Lower lobe of right lung (tissue), 2 donors: ENCODE measurements around the gene AGER. TPM values are rescaled to one million over a fixed set of nuclear protein-coding genes. Genes with fewer than 3 reads are reported as not detected.
A peak's percentile ranks its signal among the peaks of the same experiment; 100 is the strongest.
"Not testable (repeated sequence)": the region's sequence is repeated elsewhere in the genome, so short reads cannot be mapped to it uniquely, and the experiment has no call there.

Experiments used
- ATAC-seq, 2 donors: fragments of 200-7000 bp; cut with Tn5 transposase; one replicate each; pipeline ENCODE4 v1.9.1; 2020 to 2022; ENCODE audit warnings: mild to moderate bottlenecking in 2 of 2, moderate library complexity in 2 of 2
- DNase-seq: peaks from one replicate; pipeline ENCODE4 v3.0.0-alpha.2; 2020
- H3K27ac ChIP-seq: fragments of 200-600 bp; one replicate; pipeline ENCODE4 v1.8.0; 2022
- H3K27me3 ChIP-seq: fragments of 200-600 bp; one replicate; pipeline ENCODE4 v1.8.0; 2022; ENCODE audit warnings: low read depth
- H3K36me3 ChIP-seq: fragments of 200-600 bp; one replicate; pipeline ENCODE4 v1.8.0; 2022; ENCODE audit warnings: mild to moderate bottlenecking
- H3K4me1 ChIP-seq: fragments of 200-600 bp; one replicate; pipeline ENCODE4 v1.8.0; 2022
- H3K4me3 ChIP-seq: fragments of 200-600 bp; one replicate; pipeline ENCODE4 v1.8.0; 2022; ENCODE audit warnings: mild to moderate bottlenecking
- H3K9me3 ChIP-seq: fragments of 200-600 bp; one replicate; pipeline ENCODE4 v1.8.0; 2022
- intact Hi-C: fragments of 100-400 bp; cut with DNase I; formaldehyde crosslinking; loops from one replicate; pipeline ENCODE4 v1.11.0; 2022
- total RNA-seq: library from RNA; stranded (reverse); fragmentation: NEBNext Ultra II Directional; extraction: Animal tissue kit (Norgen Biotek cat#: 25700); gene quantifications from one replicate; pipeline ENCODE4 v1.2.1, GENCODE V29; 2021
- TF ChIP-seq, protein P1 (sequence below): fragments of 200-600 bp; IDR thresholded peaks from one replicate; pipeline ENCODE4 v1.8.0; 2022; ENCODE audit warnings: antibody characterized with exemption, mild to moderate bottlenecking
- donor health status: DM: no; HTN: yes; CAD: no; lungs with severe emphysema.

Gene AGER
- total RNA-seq, 1 donor from 2014 or later, result 882 TPM

DNA sequence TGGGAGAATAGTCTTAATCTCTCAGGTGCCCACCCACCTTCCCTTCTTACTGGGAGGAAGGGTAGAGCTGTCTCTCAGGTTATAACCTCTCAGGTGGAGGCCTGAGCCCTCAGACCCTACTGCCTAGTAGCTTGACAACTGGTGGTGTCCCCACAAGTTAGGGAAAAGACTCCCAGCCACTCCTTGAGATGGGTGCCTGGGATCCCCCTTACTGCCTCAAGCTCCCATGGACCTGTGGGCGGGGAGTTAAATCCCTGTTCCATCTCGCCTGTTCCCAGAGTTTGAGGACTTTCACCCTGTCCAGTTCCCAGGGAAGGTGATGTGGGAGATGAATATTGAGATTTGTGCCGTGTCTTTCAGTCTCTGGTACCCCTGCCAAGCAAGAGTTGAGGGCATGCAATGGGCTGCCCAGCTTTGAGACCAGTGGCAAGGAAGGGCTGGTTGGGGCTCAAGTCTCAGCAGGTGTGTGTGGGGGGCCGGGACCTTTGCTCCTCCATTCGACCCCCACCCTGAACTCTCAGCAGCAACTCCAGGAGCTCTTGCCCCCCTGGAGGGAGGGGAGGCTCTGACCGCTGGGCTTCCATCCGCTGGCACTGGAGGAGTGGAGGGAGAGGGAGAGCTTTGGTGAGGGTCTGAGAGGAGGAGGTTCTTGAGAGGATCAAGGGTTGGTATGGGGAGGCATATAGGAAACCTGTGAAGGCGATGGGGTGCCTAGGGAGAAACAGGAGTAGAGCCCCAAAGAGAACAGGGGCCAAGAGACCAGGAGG lies 7.0 kb upstream of the AGER start:
- Histone ChIP-seq H3K4me1 (peaks cover 72% of the 10 kb centered on the region), H3K27ac (peak overlapping the region; percentile 91), H3K36me3 (peaks cover 24% of the 10 kb centered on the region), H3K9me3 (no peaks in the 10 kb centered on the region), H3K27me3 (no peaks in the 10 kb centered on the region), H3K4me3 (peak overlapping the region; percentile 76)
- TF ChIP-seq, protein P1, sequence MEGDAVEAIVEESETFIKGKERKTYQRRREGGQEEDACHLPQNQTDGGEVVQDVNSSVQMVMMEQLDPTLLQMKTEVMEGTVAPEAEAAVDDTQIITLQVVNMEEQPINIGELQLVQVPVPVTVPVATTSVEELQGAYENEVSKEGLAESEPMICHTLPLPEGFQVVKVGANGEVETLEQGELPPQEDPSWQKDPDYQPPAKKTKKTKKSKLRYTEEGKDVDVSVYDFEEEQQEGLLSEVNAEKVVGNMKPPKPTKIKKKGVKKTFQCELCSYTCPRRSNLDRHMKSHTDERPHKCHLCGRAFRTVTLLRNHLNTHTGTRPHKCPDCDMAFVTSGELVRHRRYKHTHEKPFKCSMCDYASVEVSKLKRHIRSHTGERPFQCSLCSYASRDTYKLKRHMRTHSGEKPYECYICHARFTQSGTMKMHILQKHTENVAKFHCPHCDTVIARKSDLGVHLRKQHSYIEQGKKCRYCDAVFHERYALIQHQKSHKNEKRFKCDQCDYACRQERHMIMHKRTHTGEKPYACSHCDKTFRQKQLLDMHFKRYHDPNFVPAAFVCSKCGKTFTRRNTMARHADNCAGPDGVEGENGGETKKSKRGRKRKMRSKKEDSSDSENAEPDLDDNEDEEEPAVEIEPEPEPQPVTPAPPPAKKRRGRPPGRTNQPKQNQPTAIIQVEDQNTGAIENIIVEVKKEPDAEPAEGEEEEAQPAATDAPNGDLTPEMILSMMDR, result no peak
- DNase-seq (no peak), ATAC-seq (no peak)
- intact Hi-C loops, result no loop called here

DNA sequence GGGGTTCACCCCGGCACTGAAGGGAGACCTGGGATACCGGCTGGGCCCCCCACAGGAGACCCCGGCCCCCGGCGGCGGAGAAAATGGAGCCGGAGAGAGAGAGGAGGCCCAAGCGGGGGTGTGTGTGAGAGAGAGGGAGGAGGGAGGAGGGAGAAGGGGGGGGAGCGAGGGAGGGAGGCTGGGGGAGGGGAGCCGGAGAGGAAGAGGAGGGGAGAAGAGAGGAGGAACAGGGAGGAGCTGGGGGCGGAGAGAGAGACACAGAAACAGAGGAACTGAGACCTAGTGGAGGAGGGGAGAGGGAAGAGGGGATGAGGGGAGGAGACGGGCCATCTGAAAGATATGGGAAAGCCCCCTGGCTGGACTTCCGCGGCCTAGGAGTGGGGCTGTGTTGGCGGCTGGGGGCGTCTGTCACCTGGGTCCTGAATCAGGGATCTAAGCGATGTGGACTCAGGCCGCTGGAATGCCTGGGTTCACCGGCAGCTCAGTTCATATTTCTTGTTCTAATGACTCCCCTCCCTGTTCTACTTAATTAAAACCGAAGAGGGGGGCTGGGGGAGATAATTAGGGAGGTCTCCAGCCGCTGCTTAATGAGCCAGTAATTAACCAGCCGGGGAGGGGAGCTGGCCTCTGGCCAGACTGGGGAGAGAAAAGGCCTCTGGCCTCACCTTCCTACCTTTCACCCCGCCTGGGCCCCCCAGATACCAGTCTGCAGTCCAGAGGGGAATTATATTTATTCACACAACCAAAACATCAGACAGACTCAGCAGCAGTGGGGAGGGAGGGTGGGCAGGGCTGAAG lies 6.2 kb upstream of the AGER start, which contains the start of gene PBX2:
TSS of gene PBX2 (minus strand) at position 149 of the 798 bp plus-strand sequence. CDS start 287 bp downstream, outside the sequence.
- Histone ChIP-seq H3K36me3 (peaks cover 26% of the 10 kb centered on the region), H3K9me3 (no peaks in the 10 kb centered on the region), H3K27ac (peak within 1 kb of the TSS; percentile 91), H3K4me1 (peaks cover 71% of the 10 kb centered on the region), H3K4me3 (peak within 1 kb of the TSS; percentile 76), H3K27me3 (no peaks in the 10 kb centered on the region)
- ATAC-seq (peak; percentile 81 to 84), DNase-seq (peak; percentile 91)
- TF ChIP-seq, protein P1, result no peak
- intact Hi-C loops, result no loop called here

DNA sequence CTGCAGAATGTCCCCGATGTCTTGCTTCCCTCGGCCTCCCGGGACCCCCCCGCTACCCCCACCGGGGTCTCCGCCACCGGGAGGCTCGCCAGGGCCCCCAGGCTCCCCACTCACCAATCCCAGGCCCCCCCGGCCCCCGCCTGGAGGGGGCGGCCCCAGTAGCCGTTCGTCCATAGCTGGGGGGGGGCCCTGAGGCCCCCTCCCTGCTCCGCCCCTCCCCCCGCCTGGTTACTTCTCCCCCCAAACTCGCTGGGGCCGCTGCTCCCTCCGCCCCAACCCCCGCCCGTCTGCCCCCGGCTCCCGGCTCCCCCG lies 5.6 kb upstream of the AGER start:
- Histone ChIP-seq H3K36me3 (peaks cover 26% of the 10 kb centered on the region), H3K4me3 (peak overlapping the region; percentile 76), H3K9me3 (no peaks in the 10 kb centered on the region), H3K27me3 (no peaks in the 10 kb centered on the region), H3K4me1 (peaks cover 66% of the 10 kb centered on the region), H3K27ac (peak overlapping the region; percentile 91)
- DNase-seq (no peak), ATAC-seq (peak; percentile 1 to 7)
- TF ChIP-seq, protein P1, result no peak
- intact Hi-C loops, result no loop called here

DNA sequence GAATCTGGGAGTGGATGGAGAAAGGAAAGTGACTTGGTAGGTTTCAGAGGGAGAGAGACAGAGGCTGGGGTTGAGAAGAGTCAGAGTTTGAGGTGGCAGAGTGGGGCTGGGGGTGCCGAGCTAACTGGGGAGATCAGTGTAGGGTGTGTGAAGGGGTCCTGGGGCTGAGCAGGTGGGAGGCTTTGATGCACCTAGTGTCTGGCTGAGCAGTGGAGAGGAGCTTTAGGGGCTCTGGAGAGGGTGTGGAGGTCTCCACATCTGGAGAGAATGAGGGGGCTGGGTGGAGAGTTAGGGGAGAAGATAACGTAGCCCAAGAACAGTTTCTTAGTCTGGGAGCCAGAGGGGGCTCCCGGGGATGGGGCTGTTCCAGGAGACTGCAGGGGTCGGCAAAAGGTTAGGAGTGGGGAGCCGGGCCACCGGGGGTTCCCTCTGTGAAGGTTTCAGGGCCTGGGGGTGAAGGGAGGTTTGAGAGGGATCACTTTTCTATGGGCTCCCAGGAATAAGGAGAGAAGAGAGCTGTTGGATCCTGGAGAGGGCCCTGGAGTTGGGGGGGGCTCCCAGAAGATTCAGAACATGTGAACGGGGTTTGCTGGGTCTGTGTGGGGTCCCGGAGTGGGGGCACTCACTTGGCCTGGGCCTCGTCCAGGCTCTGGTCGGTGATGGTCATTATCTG lies 5.2 kb upstream of the AGER start:
- Histone ChIP-seq H3K9me3 (no peaks in the 10 kb centered on the region), H3K36me3 (peaks cover 26% of the 10 kb centered on the region), H3K27ac (peak overlapping the region; percentile 91), H3K27me3 (no peaks in the 10 kb centered on the region), H3K4me3 (peak overlapping the region; percentile 76), H3K4me1 (peaks cover 65% of the 10 kb centered on the region)
- ATAC-seq (peak; percentile 0 to 2), DNase-seq (no peak)
- intact Hi-C loops, result no loop called here
- TF ChIP-seq, protein P1, result no peak

DNA sequence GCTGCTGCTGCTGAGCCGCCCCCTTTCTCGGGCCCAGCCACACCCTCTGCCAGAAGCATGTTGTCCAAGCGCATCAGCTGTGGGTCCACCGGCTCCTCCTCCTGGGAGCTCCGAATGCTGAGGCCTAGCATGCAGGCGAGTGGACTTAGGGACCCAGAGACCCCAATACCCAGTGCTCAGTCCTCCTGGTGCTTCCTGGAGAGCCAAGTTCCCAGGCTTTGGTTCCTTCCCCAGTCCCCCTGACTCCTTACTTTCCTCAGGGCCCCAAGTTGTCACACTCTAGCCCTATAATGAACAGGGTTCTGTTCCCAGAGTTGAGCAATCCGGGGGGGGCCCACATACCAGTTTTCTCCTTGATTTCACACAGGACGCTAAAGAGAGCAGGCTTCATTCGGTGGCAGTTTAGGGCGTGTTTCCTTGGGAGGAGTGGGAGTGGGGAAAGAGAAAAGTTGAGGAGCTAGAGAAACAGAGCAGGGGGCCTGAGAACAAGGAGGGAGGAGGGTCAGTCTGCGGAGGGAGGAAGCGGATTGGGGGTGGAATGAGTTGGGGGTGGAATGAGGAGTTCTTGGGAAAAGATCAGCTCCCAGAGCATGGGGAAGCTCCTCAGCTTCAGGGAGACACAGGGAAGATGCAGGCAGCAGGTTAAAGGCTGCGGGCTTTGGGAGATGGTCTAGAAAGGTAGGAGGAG lies 4.5 kb upstream of the AGER start:
- H3K9me3 ChIP-seq, result no peaks in the 10 kb centered on the region
- ATAC-seq (no peak), DNase-seq (no peak)
- H3K27me3 ChIP-seq, result no peaks in the 10 kb centered on the region
- TF ChIP-seq, protein P1, result no peak
- H3K4me3 ChIP-seq, result peak overlapping the region; percentile 76
- intact Hi-C loops, result no loop called here
- H3K4me1 ChIP-seq, result peaks cover 65% of the 10 kb centered on the region
- H3K27ac ChIP-seq, result peak overlapping the region; percentile 91
- peaks cover 27% of the 10 kb centered on the region for H3K36me3 ChIP-seq

DNA sequence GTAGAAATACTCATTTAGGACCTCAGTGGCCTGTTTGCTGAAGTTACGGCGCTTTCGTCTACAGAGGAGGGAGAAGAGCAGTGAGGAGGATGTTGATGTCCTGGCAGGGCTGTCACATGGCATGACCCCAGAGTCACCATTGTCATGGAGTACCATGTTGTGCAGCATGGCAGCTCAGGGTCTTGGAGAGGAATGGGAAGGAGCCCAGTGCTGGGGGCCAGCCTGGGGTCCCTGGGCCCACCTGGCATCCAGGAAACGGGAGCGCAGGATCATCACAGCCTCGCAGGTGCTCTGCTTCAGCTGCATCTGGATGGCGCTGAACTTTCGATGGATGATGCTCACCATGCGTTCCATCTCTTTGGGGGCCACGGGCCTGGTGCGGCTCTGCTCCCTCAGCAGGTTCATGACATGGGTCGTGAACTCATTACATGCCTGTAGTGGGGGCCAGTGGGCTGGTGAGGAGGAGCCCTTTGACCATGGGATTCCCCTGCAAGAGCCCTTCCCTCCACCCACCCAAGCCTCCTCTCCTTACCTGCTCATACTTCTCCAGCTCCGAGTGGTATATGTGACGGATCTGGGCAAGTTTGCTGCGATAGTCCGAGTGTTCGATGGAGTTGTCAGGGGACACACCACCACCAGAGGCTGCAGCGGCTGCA lies 3.8 kb upstream of the AGER start:
- DNase-seq, H3K27me3 ChIP-seq, H3K9me3 ChIP-seq, intact Hi-C loops, ATAC-seq: not testable (repeated sequence)
- Histone ChIP-seq H3K36me3 (peaks cover 32% of the 10 kb centered on the region), H3K27ac (peak overlapping the region; percentile 91), H3K4me1 (peaks cover 62% of the 10 kb centered on the region), H3K4me3 (peak overlapping the region; percentile 76)
